SK-N-SH (cell line): ENCODE measurements around the gene IL17RB. TPM values are rescaled to one million over a fixed set of nuclear protein-coding genes. Genes with fewer than 3 reads are reported as not detected.

ENCODE experiments used
- CTCF ChIA-PET: fragments of 300-600, 350-600 bp; formaldehyde crosslinking; extraction: SDS; loops from one replicate; lab custom pipeline; 2021; lab: Yijun Ruan, JAX
- POLR2A ChIA-PET: fragments of 350-600 bp; sonication (Branson Sonifier 250); formaldehyde crosslinking; extraction: SDS; loops from one replicate; lab custom pipeline; 2020; ENCODE audit warnings: antibody characterized with exemption, inconsistent platforms; lab: Yijun Ruan, JAX
- DNase-seq: peaks from one replicate; pipeline ENCODE4 v3.0.0; 2012
- H2AFZ ChIP-seq: fragments of 200-600 bp; sonication (generic); 2 replicates; pipeline ENCODE4 v1.8.1; 2016; ENCODE audit warnings: antibody characterized with exemption, mild to moderate bottlenecking, low read depth
- H3F3A ChIP-seq: fragments of 200-600 bp; sonication (generic); replicated peaks from 2 replicates; pipeline ENCODE3; 2016; ENCODE audit warnings: antibody characterized with exemption, mild to moderate bottlenecking; ENCODE audit not compliant: insufficient read depth
- H3K27ac ChIP-seq, 2 experiments: fragments of 200-500 bp in 1 of 2; fragments of 200-600 bp in 1 of 2; sonication (Bioruptor generic) in 1 of 2; sonication (generic), shearing (Covaris generic) in 1 of 2; 2 replicates each; pipeline versions ENCODE4 v1.5.1 to v1.6.1; 2014 to 2016; ENCODE audit warnings: low read depth in 2 of 2, inconsistent platforms in 1 of 2, low read length in 1 of 2, mild to moderate bottlenecking in 1 of 2, mixed read lengths in 1 of 2
- H3K27me3 ChIP-seq: fragments of 200-600 bp; sonication (generic), shearing (Covaris generic); 2 replicates; pipeline ENCODE4 v1.6.1; 2016; ENCODE audit warnings: mixed run types; ENCODE audit not compliant: insufficient read depth
- H3K36me3 ChIP-seq, 2 experiments: fragments of 200-500 bp in 1 of 2; fragments of 200-600 bp in 1 of 2; sonication (Bioruptor generic) in 1 of 2; sonication (generic) in 1 of 2; replicated peaks in 1 of 2; 2 replicates each; pipeline versions ENCODE3 to v1.5.1; 2014 to 2016; ENCODE audit warnings: low read length in 1 of 2, mild to moderate bottlenecking in 1 of 2; ENCODE audit not compliant: insufficient read depth in 2 of 2, control insufficient read depth in 1 of 2
- H3K4me1 ChIP-seq, 2 experiments: fragments of 200-500 bp in 1 of 2; fragments of 200-600 bp in 1 of 2; sonication (Bioruptor generic) in 1 of 2; sonication (generic), shearing (Covaris generic) in 1 of 2; 2 replicates each; pipeline versions ENCODE4 v1.5.1 to v1.6.1; 2014 to 2016; ENCODE audit warnings: low read depth in 1 of 2, low read length in 1 of 2, mixed run types in 1 of 2; ENCODE audit not compliant: insufficient read depth in 2 of 2, control insufficient read depth in 1 of 2
- H3K4me2 ChIP-seq: fragments of 200-600 bp; sonication (generic), shearing (Covaris generic); 2 replicates; pipeline ENCODE4 v1.6.1; 2017; ENCODE audit warnings: mixed run types
- H3K4me3 ChIP-seq, 2 experiments: fragments of 200-500 bp in 1 of 2; fragments of 200-600 bp in 1 of 2; sonication (Bioruptor generic) in 1 of 2; sonication (generic), shearing (Covaris generic) in 1 of 2; 2 replicates each; pipeline versions ENCODE4 v1.5.1 to v1.8.1; 2014 to 2016; ENCODE audit warnings: low read depth in 2 of 2, inconsistent platforms in 1 of 2, low read length in 1 of 2, mild to moderate bottlenecking in 1 of 2, mixed read lengths in 1 of 2, moderate library complexity in 1 of 2
- H3K79me2 ChIP-seq: fragments of 200-600 bp; sonication (generic); 2 replicates; pipeline ENCODE4 v1.8.1; 2017; ENCODE audit warnings: mild to moderate bottlenecking; ENCODE audit not compliant: insufficient read depth
- H3K9ac ChIP-seq: fragments of 200-600 bp; sonication (generic); 2 replicates; pipeline ENCODE4 v1.6.1; 2017; ENCODE audit warnings: mixed run types
- H3K9me2 ChIP-seq: fragments of 200-600 bp; sonication (generic); 2 replicates; pipeline ENCODE4 v1.6.1; 2017; ENCODE audit warnings: mixed run types
- H3K9me3 ChIP-seq: fragments of 200-600 bp; sonication (generic); 2 replicates; pipeline ENCODE4 v1.6.1; 2017; ENCODE audit warnings: mixed run types, mild to moderate bottlenecking, moderate library complexity
- H4K20me1 ChIP-seq: fragments of 200-600 bp; sonication (generic); 2 replicates; pipeline ENCODE4 v1.6.1; 2017; ENCODE audit warnings: mild to moderate bottlenecking, mixed run types; ENCODE audit not compliant: insufficient read depth
- CHD2 ChIP-seq: fragments of 150-350 bp; IDR thresholded peaks from 2 replicates; pipeline ENCODE4 v1.6.1; 2018; ENCODE audit warnings: low read length; ENCODE audit not compliant: partially characterized antibody
- EZH2phosphoT487 ChIP-seq: fragments of 200-600 bp; sonication (generic); IDR thresholded peaks from 2 replicates; pipeline ENCODE4 v1.6.1; 2017; ENCODE audit warnings: low read depth, mixed run types, mild to moderate bottlenecking, antibody characterized with exemption, moderate library complexity, borderline replicate concordance
- FOSL2 ChIP-seq: IDR thresholded peaks from 2 replicates; pipeline ENCODE4 v1.4.0; 2012; ENCODE audit warnings: low read depth, mild to moderate bottlenecking, moderate library complexity, borderline replicate concordance
- FOXJ3 ChIP-seq: sonication (generic); formaldehyde crosslinking; IDR thresholded peaks from 2 replicates; pipeline ENCODE4 v1.5.1; 2020; ENCODE audit warnings: mild to moderate bottlenecking, missing genetic modification reagents
- FOXM1 ChIP-seq: IDR thresholded peaks from 2 replicates; pipeline ENCODE4 v1.4.0; 2012; ENCODE audit warnings: low read depth, mild to moderate bottlenecking
- JUND ChIP-seq: IDR thresholded peaks from 2 replicates; pipeline ENCODE4 v1.4.0; 2012
- NFIC ChIP-seq: IDR thresholded peaks from 2 replicates; pipeline ENCODE4 v1.4.0; 2012; ENCODE audit warnings: borderline replicate concordance
- NRF1 ChIP-seq: IDR thresholded peaks from 2 replicates; pipeline ENCODE4 v1.6.1; 2012; ENCODE audit warnings: low read depth, mild to moderate bottlenecking, low read length
- POLR2AphosphoS5 ChIP-seq: IDR thresholded peaks from 2 replicates; pipeline ENCODE4 v1.6.1; 2012; ENCODE audit warnings: low read depth, low read length
- REST ChIP-seq: IDR thresholded peaks from 2 replicates; pipeline ENCODE4 v1.6.1; 2012; ENCODE audit warnings: mild to moderate bottlenecking, low read depth, low read length, moderate library complexity
- RXRA ChIP-seq: IDR thresholded peaks from 2 replicates; pipeline ENCODE4 v1.4.0; 2012; ENCODE audit warnings: low read depth, mild to moderate bottlenecking, borderline replicate concordance
- TCF12 ChIP-seq: IDR thresholded peaks from 2 replicates; pipeline ENCODE4 v1.4.0; 2012
- TEAD4 ChIP-seq: IDR thresholded peaks from 2 replicates; pipeline ENCODE4 v1.4.0; 2012; ENCODE audit warnings: mild to moderate bottlenecking, borderline replicate concordance; ENCODE audit not compliant: insufficient read depth
- ZBTB33 ChIP-seq: IDR thresholded peaks from 2 replicates; pipeline ENCODE4 v1.4.0; 2012; ENCODE audit warnings: low read depth, borderline replicate concordance
- WGBS: methylation state at CpG from one replicate; pipeline ENCODE4 v1.1.6; 2017; ENCODE audit warnings: low lambda C conversion rate; 5-methylcytosine and 5-hydroxymethylcytosine counted together
- polyA plus RNA-seq, 3 experiments: library from polyadenylated mRNA; depleted of rRNA; stranded (reverse); fragments of >200 nt; gene quantifications; 2 replicates each; pipeline ENCODE4 v1.2.3, GENCODE V29; 2012

IL17RB gene
- polyA plus RNA-seq, 1 of the 3 experiments (the other 2 are of a cell fraction), result 0.10 TPM

GRCh38 chr3:53842436-53843194 is 3.8 kb upstream of the IL17RB start (continued):
- TF ChIP-seq JUND, result no peak
- TF ChIP-seq TEAD4, result no peak
- TF ChIP-seq REST, result no peak
- no peak for TF ChIP-seq NFIC
- TF ChIP-seq FOXM1, result no peak

GRCh38 chr3:53843195-53844177 is 2.9 kb upstream of the IL17RB start:
- 79% methylated on average over 8 of the region's 10 CpGs for WGBS
- H3K36me3 ChIP-seq, result no peaks in the 10 kb centered on the region
- H3K79me2 ChIP-seq, result no peaks in the 10 kb centered on the region
- H3K27ac ChIP-seq, result no peak overlapping the region
- TF ChIP-seq POLR2AphosphoS5 (no peak), CHD2 (no peak), NRF1 (no peak), FOXJ3 (CRISPR knock-in tag) (no peak), ZBTB33 (no peak), FOXM1 (no peak), EZH2phosphoT487 (no peak), TEAD4 (no peak), RXRA (no peak), JUND (no peak), TCF12 (no peak), FOSL2 (no peak)
- H3K4me1 ChIP-seq, result peaks cover 0 to 18% of the 10 kb centered on the region in 2 experiments; a peak in 1 of 4 replicates
- H3F3A ChIP-seq, result no peaks in the 10 kb centered on the region
- ChIA-PET POLR2A (interaction anchor here (0.6 kb wide), 1 partner anchor 11 kb away, joined by 3 read pairs; no protein-coding TSS in a partner anchor), CTCF (interaction anchor here (1.0 kb wide), 1 partner anchor 468 kb away, joined by 3 read pairs; no protein-coding TSS in a partner anchor)
- H4K20me1 ChIP-seq, result no peaks in the 10 kb centered on the region
- H3K9ac ChIP-seq, result no peak overlapping the region
- no peak for DNase-seq
- H3K9me3 ChIP-seq, result no peaks in the 10 kb centered on the region
- H3K4me2 ChIP-seq, result no peak overlapping the region
- peaks cover 30% of the 10 kb centered on the region for H3K27me3 ChIP-seq
- H3K4me3 ChIP-seq, result no peak overlapping the region
- no peak overlapping the region for H2AFZ ChIP-seq
- no peaks in the 10 kb centered on the region for H3K9me2 ChIP-seq
